AG09319 (cell line): ENCODE data around the gene SLC37A1.

Experiments used
- DNase-seq: peaks from one replicate; pipeline ENCODE4 v3.0.0-alpha.2; 2010; ENCODE audit warnings: low read depth; ENCODE audit errors: extremely low read depth
- TF ChIP-seq, protein P1 (sequence below): IDR thresholded peaks from 2 replicates; pipeline ENCODE4 v1.5.1; 2011; ENCODE audit warnings: low read depth, mild to moderate bottlenecking, inconsistent platforms, low read length, moderate library complexity

Gene SLC37A1

DNA sequence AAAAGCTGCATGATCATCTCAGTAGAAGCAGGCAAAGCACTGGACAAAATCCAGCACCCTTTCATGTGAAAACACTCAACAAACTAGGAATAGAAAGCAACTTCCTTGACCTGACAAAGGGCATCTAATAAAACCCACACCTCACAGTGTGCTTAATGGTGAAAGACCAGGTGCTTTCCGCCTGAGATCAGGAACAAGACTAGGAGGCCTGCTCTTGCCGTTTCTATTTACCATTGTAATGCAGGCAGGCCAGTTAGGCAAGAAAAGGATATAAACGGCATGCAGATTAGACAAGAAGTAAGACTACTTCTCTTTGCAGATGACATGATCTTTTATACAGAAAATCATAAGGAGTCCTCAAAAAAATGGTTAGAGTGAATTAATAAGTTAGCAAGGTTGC lies 37.2 kb downstream of the SLC37A1 start:
- TF ChIP-seq, protein P1, sequence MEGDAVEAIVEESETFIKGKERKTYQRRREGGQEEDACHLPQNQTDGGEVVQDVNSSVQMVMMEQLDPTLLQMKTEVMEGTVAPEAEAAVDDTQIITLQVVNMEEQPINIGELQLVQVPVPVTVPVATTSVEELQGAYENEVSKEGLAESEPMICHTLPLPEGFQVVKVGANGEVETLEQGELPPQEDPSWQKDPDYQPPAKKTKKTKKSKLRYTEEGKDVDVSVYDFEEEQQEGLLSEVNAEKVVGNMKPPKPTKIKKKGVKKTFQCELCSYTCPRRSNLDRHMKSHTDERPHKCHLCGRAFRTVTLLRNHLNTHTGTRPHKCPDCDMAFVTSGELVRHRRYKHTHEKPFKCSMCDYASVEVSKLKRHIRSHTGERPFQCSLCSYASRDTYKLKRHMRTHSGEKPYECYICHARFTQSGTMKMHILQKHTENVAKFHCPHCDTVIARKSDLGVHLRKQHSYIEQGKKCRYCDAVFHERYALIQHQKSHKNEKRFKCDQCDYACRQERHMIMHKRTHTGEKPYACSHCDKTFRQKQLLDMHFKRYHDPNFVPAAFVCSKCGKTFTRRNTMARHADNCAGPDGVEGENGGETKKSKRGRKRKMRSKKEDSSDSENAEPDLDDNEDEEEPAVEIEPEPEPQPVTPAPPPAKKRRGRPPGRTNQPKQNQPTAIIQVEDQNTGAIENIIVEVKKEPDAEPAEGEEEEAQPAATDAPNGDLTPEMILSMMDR = no peak
- no peak for DNase-seq

DNA sequence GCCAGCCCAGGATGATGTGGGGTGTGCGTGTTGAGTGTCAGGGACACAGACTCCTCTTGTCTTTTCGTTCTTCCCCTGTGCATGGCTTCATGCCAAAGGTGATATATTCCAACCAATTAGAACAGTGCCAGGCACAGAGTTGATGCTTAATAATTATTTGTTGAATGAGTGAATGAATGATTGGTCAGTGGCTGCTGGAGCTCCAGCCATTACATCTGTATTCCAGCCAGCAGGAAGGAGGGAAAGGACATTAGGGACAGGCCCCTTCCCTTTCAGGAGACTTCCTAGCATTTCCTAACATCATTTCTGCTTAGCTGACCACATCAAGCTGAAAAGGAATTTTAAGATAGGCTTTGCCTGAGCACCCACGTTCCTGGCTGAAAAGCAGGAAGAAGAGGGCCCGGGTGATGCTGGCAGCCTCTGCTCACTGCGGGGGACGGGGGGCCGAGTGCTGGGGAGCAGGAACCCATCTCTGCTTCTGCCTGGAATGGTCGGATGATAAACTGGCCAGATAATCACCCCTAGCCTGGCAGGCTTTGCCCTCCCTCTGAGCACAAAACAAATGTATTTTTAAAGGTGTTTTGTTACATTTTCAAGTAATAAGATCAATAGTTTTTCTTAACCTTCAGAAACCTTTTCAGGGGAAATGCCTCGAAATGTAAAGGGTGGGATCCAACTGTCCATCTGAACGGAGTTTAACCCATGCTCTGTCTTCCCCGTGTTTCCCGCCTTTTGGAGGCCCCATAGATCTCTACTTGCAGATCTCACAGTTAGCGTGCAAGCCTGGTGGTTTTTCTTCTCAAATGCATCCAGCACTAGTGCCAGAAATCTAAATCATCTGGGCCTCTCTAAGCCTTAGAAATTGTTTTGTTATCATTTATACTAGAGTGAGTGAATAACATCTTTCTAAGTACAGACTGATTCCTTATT lies 39.0 kb downstream of the SLC37A1 start:
- DNase-seq = no peak

DNA sequence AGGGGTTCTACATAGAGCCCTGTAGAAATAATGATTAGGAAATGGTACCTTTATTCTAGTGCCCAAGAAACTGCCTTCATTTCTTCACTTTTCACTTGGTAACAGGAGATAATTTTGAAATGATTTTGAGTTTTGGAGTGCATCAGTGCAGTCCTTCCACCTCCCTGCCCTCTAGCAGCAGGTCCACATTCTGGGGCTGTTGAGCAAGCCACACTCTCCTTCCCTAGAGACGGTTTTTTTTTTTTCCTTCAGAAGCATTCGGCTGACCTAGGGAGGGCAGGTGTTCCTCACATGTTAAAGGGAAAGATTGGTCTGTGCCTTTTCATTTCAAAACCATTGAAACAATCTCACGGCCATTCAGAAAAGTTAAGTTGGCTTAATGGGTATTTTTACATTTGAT lies 39.8 kb downstream of the SLC37A1 start:
- TF ChIP-seq, protein P1 = no peak
- no peak for DNase-seq

More for the DNA sequence above, 39.0 kb downstream of the SLC37A1 start:
- TF ChIP-seq, protein P1 = no peak

DNA sequence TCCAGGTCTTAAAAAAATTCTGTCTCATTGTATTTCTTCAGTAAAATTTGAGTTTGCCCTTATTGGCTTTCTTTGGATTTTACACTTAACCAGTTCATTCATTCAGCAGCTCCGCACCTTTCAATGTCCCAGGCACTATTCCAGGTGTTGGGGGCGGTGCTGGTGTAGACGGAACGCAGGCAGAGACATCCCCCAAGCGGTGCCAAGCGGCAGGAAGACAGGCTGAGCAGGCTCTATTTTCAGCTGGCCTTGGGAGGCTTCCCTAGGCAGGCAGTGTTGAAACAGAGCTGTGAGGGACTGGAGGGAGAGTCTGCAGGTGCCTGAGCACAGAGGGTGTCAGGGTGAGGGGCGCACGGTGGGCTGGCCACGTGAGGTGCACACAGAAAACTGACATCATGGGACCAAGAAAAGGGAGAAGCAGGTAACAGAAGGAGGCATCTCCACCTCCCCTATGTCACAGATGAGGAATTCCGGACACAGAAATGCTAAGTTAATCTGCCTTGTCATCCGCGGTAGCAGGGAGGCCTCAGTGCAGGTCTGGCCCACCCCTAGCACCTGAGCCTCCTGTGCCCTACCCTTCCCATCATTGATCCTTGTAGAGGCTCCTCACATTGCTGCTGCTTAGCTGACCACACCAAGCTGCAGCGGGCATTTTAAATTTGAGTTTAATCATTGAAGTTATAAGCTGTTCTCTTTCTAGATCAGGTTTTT lies 40.8 kb downstream of the SLC37A1 start:
- TF ChIP-seq, protein P1 = no peak
- DNase-seq = no peak

DNA sequence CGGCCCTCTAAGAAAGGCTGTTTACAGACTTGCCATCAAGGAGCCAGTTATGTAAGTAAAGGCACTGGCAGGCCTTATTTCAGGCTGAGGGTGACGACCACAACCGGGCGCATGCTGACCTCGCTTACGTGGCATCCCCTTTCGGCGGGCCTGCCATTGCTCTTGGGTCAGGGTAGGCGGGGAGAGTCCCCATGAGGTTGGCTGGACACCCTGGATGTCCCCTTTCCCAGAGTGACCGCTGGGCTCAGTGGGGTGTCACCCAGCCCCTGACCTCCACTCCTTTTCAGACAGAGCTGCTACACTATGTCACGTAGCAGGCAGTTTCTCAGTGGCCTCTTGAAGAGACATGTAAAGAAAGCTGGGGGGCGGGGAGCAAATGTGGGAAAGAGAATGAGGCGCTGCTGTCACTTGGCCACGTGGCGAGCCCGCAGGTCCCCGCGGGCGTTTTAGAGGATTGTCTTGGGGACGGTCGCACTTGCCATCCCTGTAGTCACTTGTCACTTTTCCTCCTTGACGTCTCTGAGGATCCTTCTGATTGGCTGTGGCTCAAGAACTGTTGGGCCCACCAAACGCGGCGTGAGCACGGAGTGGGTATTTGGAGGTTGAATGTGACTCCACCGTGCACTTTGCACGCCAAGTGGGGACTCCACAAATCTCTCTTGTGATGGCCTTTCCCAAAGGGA lies 42.2 kb downstream of the SLC37A1 start:
- DNase-seq = no peak
- TF ChIP-seq, protein P1 = no peak

DNA sequence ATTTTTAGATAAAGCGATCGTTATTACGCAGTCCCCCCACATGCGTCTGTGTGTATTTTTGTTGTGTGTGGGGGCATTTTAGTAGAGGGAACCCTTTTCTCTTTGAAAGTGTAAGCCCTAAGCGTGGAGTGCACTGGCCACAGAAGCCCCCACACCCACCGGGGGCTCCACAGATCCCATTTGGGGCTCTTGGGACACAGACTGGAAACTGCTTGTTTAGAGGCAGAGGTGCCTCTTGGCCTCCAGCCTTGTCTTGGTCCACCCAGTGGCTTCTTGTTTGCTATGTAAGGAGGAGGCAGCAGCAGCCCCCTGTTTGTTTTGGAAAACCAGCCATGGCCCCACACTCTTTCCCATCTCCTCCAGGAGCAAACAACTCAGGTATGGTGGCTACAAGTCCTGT lies 42.8 kb downstream of the SLC37A1 start:
- DNase-seq = no peak
- TF ChIP-seq, protein P1 = no peak
